ENCODE measurements around the gene TMEM44.
"Not testable (repeated sequence)": the region's sequence is repeated elsewhere in the genome, so short reads cannot be mapped to it uniquely, and the experiment has no call there.

TMEM44 gene

GRCh38 chr3:194612221-194612620 is 21.0 kb downstream of the TMEM44 start:
- H3K4me3 ChIP-seq (ENCODE audit: low read depth, low read length): no peak overlapping the region
- no peak for TF ChIP-seq CTCF (IDR thresholded peaks at IDR 0.05; ENCODE audit: borderline replicate concordance, insufficient read depth, low read depth, low read length)

- no peak for TF ChIP-seq CTCF (IDR thresholded peaks at IDR 0.05; ENCODE audit: borderline replicate concordance, insufficient read depth, low read depth, low read length)
- no peak overlapping the region for H3K4me3 ChIP-seq (ENCODE audit: low read depth, low read length)
Measured at GRCh38 chr3:194610689-194611088, 22.5 kb downstream of the TMEM44 start.

GRCh38 chr3:194609601-194610000 is 23.6 kb downstream of the TMEM44 start:
- TF ChIP-seq CTCF (IDR thresholded peaks at IDR 0.05; ENCODE audit: borderline replicate concordance, insufficient read depth, low read depth, low read length): no peak
- H3K4me3 ChIP-seq (ENCODE audit: low read depth, low read length): no peak overlapping the region

- H3K4me3 ChIP-seq (ENCODE audit: low read depth, low read length): no peak overlapping the region
Measured at GRCh38 chr3:194608981-194609380, 24.2 kb downstream of the TMEM44 start.

GRCh38 chr3:194607592-194608389 is 25.4 kb downstream of the TMEM44 start:
- no peak for TF ChIP-seq CTCF (IDR thresholded peaks at IDR 0.05; ENCODE audit: borderline replicate concordance, insufficient read depth, low read depth, low read length)
- no peak overlapping the region for H3K4me3 ChIP-seq (ENCODE audit: low read depth, low read length)

More at GRCh38 chr3:194608981-194609380, 24.2 kb downstream of the TMEM44 start:
- TF ChIP-seq CTCF (IDR thresholded peaks at IDR 0.05; ENCODE audit: borderline replicate concordance, insufficient read depth, low read depth, low read length): no peak

- H3K4me3 ChIP-seq (ENCODE audit: low read depth, low read length): no peak overlapping the region
- TF ChIP-seq CTCF (IDR thresholded peaks at IDR 0.05; ENCODE audit: borderline replicate concordance, insufficient read depth, low read depth, low read length): no peak
Measured at GRCh38 chr3:194606941-194607340, 26.3 kb downstream of the TMEM44 start.

- no peak for TF ChIP-seq CTCF (IDR thresholded peaks at IDR 0.05; ENCODE audit: borderline replicate concordance, insufficient read depth, low read depth, low read length)
- no peak overlapping the region for H3K4me3 ChIP-seq (ENCODE audit: low read depth, low read length)
Measured at GRCh38 chr3:194606163-194606562, 27.1 kb downstream of the TMEM44 start.

GRCh38 chr3:194605314-194605713 is 27.9 kb downstream of the TMEM44 start:
- H3K4me3 ChIP-seq (ENCODE audit: low read depth, low read length): not testable (repeated sequence)
